ENCODE measurements around the gene DUSP3. TPM values are rescaled to one million over a fixed set of nuclear protein-coding genes. Genes with fewer than 3 reads are reported as not detected.

The DUSP3 gene
- total and polyA plus RNA-seq, 2 donors (not counting 1 experiment from before 2014, with no cell fraction given) = 8.9 to 18.2 TPM

GRCh38 chr17:43813386-43813785 lies 34.6 kb upstream of the DUSP3 start:
- no peak overlapping the region for H3K9ac ChIP-seq (ENCODE audit: low read length)
- Mint-ChIP-seq H3K4me1 (no peaks in the 10 kb centered on the region), H3K27ac (no peak overlapping the region), H3K4me3 (no peak overlapping the region), H3K9me3 (ENCODE audit: insufficient read depth) (no peaks in the 10 kb centered on the region), H3K27me3 (peaks cover 28% of the 10 kb centered on the region)
- TF ChIP-seq EZH2 (IDR thresholded peaks at IDR 0.05; ENCODE audit: borderline replicate concordance, insufficient read depth, low read depth, low read length, poor library complexity, severe bottlenecking) = no peak
- TF ChIP-seq CTCF (IDR thresholded peaks at IDR 0.05) = no peak
- intact Hi-C loops (cut with micrococcal nuclease) = no loop called here
- ATAC-seq (ENCODE audit: low read depth) (no peak), DNase-seq (no peak)
- no peak overlapping the region for H3K4me3 ChIP-seq (ENCODE audit: control extremely low read depth in 1 of 5, extremely low read depth in 1 of 5, insufficient read depth in 1 of 5, low read depth in 2 of 5, low read length in 4 of 5)
- no peaks in the 10 kb centered on the region for H3K36me3 ChIP-seq (replicated peaks in 1 of 2; ENCODE audit: control extremely low read depth in 1 of 2, control insufficient read depth in 1 of 2, extremely low read depth in 1 of 2, insufficient read depth in 2 of 2, low read length in 1 of 2)
- no peaks in the 10 kb centered on the region for H4K20me1 ChIP-seq (ENCODE audit: control insufficient read depth, insufficient read depth, low read length, poor library complexity, severe bottlenecking)
- no peak overlapping the region for H3K27ac ChIP-seq (ENCODE audit: low read length in 2 of 2)
- H3K27me3 ChIP-seq (replicated peaks in 1 of 4; ENCODE audit: control extremely low read depth in 1 of 4, control insufficient read depth in 3 of 4, insufficient read depth in 4 of 4, low read length in 3 of 4) = peaks cover 0 to 11% (median 0%) of the 10 kb centered on the region in 4 experiments
- no peak overlapping the region for H2AFZ ChIP-seq (ENCODE audit: insufficient read depth, low read depth, low read length, poor library complexity, severe bottlenecking)
- H3K79me2 ChIP-seq (ENCODE audit: control insufficient read depth, insufficient read depth, low read length) = no peaks in the 10 kb centered on the region
- ChIA-PET POLR2A (no interaction called here), CTCF (interaction anchor here (1.0 kb wide), 1 partner anchor 238 kb away, joined by 3 read pairs; no protein-coding TSS in a partner anchor)
- H3K4me2 ChIP-seq (replicated peaks; ENCODE audit: low read depth, low read length, poor library complexity, severe bottlenecking) = no peak overlapping the region
- WGBS (ENCODE audit: insufficient coverage) = 89% methylated on average over 3 of the region's 3 CpGs
- no peaks in the 10 kb centered on the region for H3K9me3 ChIP-seq (ENCODE audit: control extremely low read depth in 1 of 3, control insufficient read depth in 2 of 3, insufficient read depth in 1 of 3, low read length in 2 of 3)
- H3K4me1 ChIP-seq (ENCODE audit: control insufficient read depth in 2 of 2, insufficient read depth in 2 of 2, low read length in 2 of 2) = no peaks in the 10 kb centered on the region

- ATAC-seq (ENCODE audit: low read depth) (no peak), DNase-seq (no peak)
- ChIA-PET CTCF (interaction anchor here (1.0 kb wide), 1 partner anchor 238 kb away, joined by 3 read pairs; no protein-coding TSS in a partner anchor), POLR2A (no interaction called here)
- H3K4me2 ChIP-seq (replicated peaks; ENCODE audit: low read depth, low read length, poor library complexity, severe bottlenecking) = no peak overlapping the region
- H3K9ac ChIP-seq (ENCODE audit: low read length) = no peak overlapping the region
- no peaks in the 10 kb centered on the region for H3K79me2 ChIP-seq (ENCODE audit: control insufficient read depth, insufficient read depth, low read length)
- 90% methylated on average over 10 of the region's 10 CpGs for WGBS (ENCODE audit: insufficient coverage)
- peaks cover 0 to 11% (median 0%) of the 10 kb centered on the region in 4 experiments for H3K27me3 ChIP-seq (replicated peaks in 1 of 4; ENCODE audit: control extremely low read depth in 1 of 4, control insufficient read depth in 3 of 4, insufficient read depth in 4 of 4, low read length in 3 of 4)
- H3K4me1 Mint-ChIP-seq = no peaks in the 10 kb centered on the region
- H3K36me3 ChIP-seq (replicated peaks in 1 of 2; ENCODE audit: control extremely low read depth in 1 of 2, control insufficient read depth in 1 of 2, extremely low read depth in 1 of 2, insufficient read depth in 2 of 2, low read length in 1 of 2) = no peaks in the 10 kb centered on the region
- no peak overlapping the region for H3K4me3 ChIP-seq (ENCODE audit: control extremely low read depth in 1 of 5, extremely low read depth in 1 of 5, insufficient read depth in 1 of 5, low read depth in 2 of 5, low read length in 4 of 5)
- TF ChIP-seq EZH2 (IDR thresholded peaks at IDR 0.05; ENCODE audit: borderline replicate concordance, insufficient read depth, low read depth, low read length, poor library complexity, severe bottlenecking) (no peak), CTCF (IDR thresholded peaks at IDR 0.05) (no peak)
- no peaks in the 10 kb centered on the region for H3K4me1 ChIP-seq (ENCODE audit: control insufficient read depth in 2 of 2, insufficient read depth in 2 of 2, low read length in 2 of 2)
- peaks cover 28% of the 10 kb centered on the region for H3K27me3 Mint-ChIP-seq
- intact Hi-C loops (cut with micrococcal nuclease) = no loop called here
- H3K9me3 Mint-ChIP-seq (ENCODE audit: insufficient read depth) = no peaks in the 10 kb centered on the region
- no peak overlapping the region for H3K4me3 Mint-ChIP-seq
- no peak overlapping the region for H3K27ac ChIP-seq (ENCODE audit: low read length in 2 of 2)
- H4K20me1 ChIP-seq (ENCODE audit: control insufficient read depth, insufficient read depth, low read length, poor library complexity, severe bottlenecking) = no peaks in the 10 kb centered on the region
- no peak overlapping the region for H3K27ac Mint-ChIP-seq
- H3K9me3 ChIP-seq (ENCODE audit: control extremely low read depth in 1 of 3, control insufficient read depth in 2 of 3, insufficient read depth in 1 of 3, low read length in 2 of 3) = no peaks in the 10 kb centered on the region
- H2AFZ ChIP-seq (ENCODE audit: insufficient read depth, low read depth, low read length, poor library complexity, severe bottlenecking) = no peak overlapping the region
Measured at GRCh38 chr17:43812396-43813265, 33.9 kb upstream of the DUSP3 start.
